HG02678 (cell line): ENCODE measurements around the gene NCK2.
A peak's percentile ranks its signal among the peaks of the same experiment; 100 is the strongest.

ENCODE experiments used
- ATAC-seq: cut with Tn5 transposase; IDR thresholded peaks from one replicate; pipeline ENCODE4 v1.9.1; 2021; ENCODE audit warnings: mild to moderate bottlenecking, moderate library complexity; ENCODE audit not compliant: unreplicated experiment

NCK2 gene

GRCh38 chr2:105808423-105809096 lies 63.8 kb downstream of the NCK2 start:
- no peak for ATAC-seq

DNA sequence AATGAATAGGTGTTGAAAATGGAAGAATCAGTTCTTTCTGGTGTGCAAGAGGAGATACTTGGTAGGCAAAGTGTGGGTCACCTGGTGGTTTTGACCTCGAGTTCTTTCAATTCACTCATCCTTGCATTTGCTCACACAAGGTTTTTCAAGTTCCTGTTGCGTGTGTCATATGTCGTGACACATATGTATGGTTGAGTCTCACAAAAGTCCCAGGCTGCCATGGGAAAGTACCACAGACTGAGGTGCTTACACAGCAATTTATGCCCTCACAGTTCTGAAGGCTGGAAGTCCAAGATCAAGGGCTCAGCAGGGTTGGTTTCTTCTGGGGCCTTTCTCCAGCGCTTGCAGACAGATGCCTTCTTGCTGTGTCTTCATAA lies 64.4 kb downstream of the NCK2 start:
- peak; percentile 43 for ATAC-seq

- no peak for ATAC-seq
Observed at GRCh38 chr2:105809723-105810122, 65.0 kb downstream of the NCK2 start.

DNA sequence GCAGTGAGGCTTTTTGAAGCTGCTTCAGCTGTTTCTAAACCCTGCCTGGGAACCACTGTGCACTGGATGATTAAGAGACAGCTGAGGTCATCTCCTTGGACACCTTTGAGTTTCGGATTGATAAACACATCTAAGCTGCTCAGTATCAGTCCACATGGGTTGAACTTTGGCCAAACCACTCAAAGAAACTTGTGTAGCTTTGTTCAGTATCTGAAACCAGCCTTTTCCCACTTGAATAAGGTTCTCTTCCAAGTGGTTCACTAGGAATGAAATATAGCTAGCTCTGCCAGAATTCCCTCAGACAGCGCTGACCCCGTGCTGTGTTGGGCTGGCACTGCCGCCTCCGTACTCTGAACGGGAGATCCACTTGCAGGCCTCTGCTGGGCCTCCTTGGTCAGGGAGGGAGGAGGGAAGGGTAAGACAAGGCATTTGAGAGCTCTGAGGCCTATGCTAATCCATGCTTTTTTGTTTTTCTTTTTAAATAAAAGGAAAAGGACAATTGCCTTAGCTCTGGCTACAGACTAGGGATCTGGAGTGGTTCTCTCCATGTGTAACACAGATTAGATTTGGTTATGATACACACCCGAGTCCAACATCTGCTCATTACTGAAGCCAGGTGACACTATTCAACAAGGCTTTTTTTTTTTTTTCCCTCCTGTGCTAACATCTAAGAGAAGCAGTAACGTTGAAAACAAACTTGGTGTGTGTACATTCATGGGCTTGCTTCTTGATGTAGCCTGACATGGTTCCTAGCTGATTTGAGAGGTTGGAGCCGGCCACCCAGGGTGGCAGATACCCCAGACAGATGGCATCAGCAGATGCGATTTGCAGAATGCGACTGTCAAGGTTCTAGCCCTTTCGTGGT lies 67.7 kb downstream of the NCK2 start:
- ATAC-seq = peak; percentile 91

DNA sequence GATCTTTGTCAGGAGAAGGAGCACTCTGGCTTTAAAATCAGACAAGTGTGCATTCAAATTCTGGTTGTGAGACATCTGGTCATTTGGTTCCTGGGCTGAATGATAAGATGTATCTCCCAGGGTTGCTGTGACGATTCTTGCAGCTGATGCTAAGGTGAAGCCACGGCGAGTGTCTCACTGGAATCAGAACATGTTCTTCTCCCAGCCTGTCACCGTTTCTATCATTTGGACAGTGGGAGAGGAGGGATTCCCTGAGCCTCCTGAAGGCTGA lies 68.3 kb downstream of the NCK2 start:
- no peak for ATAC-seq

GRCh38 chr2:105813405-105813804 lies 68.7 kb downstream of the NCK2 start:
- no peak for ATAC-seq

GRCh38 chr2:105814291-105814940 lies 69.7 kb downstream of the NCK2 start:
- no peak for ATAC-seq

DNA sequence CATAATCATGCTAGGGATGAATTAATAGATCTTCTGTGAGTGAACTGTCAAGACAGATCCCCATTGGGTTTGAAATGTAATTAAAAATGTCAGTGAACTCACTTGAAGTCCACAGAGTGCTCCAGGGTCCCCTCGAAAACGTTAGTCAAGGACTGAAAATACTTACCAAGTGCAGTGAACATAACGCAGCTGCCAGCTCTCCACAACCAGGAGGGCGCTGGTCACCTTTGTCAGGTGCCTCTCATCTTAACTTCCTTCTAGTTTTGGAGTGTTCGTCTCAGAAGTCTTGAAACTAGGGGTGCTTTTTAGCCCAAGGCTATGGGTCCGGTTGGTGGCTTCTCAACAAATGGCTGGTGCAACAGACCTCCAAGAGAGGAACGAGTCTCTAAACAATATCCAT lies 70.7 kb downstream of the NCK2 start:
- no peak for ATAC-seq

DNA sequence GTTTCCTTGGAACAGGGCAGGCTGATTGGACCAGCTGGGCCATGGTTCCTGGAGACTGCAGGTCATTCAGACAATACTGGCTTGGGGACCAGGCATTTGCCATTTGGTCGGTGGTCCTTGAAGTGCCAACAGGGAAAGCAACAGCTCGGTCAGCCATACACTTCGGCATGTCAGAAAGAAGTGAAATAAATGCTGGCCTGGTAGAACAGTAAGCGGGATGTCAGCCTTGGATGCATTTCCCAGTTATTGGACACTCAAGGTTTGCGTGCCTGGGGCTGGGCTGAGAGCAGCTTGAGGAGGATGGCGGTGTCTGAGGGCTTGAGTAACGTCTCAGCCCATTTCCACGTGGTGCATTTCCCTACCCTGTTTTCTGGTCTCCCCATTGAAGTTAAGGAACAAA lies 75.4 kb downstream of the NCK2 start:
- no peak for ATAC-seq

DNA sequence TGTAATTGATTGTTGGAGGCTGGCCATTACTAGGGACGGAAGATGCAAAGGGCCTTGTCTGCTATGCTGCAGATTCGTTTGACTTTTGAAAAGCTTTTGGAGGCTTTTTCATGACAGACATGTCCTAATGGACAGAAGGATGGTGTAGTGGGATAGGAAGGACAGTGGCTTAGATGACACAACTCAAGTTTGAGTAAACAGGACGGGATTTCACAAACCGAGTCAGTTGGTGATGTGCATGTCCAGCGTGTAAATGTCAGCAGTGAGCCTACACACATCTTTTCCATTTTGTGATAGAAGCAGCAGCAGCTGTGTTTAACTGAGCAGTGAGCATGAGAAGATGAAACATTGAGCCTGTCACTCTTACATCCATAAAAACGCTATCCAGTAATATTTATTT lies 76.0 kb downstream of the NCK2 start:
- ATAC-seq = no peak

GRCh38 chr2:105821428-105822125 lies 76.9 kb downstream of the NCK2 start:
- ATAC-seq = peak; percentile 37

GRCh38 chr2:105822186-105822585 lies 77.5 kb downstream of the NCK2 start:
- ATAC-seq = peak; percentile 95

- no peak for ATAC-seq
Observed at GRCh38 chr2:105824446-105824845, 79.7 kb downstream of the NCK2 start.

- no peak for ATAC-seq
Observed at GRCh38 chr2:105827351-105828096, 82.8 kb downstream of the NCK2 start.

DNA sequence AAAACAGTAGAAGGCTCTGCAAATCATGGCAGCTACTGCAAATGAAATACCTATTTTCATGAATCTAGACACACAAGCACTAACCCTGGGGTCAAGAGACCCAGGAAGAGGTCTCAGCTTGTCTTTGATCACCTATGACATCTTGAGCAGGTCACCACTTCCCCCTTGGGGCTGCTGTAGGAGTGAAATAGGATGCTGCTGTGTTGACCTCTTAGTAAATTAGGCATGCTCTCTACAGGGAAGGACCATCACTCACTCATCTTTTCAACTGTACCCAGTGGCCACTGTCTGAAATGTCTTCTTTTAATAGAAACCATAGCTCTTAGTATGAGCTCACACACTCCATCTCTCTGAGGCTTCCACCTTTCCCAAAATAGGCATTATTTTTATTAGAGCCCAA lies 83.8 kb downstream of the NCK2 start:
- peak; percentile 50 for ATAC-seq

DNA sequence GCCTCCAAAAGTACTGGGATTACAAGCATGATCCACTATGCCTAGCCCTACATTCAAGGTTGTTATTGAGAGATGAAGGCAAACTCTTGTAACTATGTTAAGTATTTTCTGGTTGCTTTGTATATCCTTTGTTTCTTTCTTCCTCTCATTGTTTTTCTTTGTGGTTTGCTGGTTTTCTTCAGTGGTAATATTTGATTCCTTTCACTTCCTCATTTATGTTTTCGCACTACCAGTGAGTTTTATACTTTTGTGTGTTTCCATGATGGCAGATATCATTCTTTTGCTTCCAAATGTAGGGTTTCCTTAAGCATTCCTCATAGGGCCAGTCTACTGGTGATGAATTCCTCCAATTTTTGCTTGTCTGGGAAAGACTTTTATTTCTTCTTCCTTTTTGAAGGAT lies 90.2 kb downstream of the NCK2 start:
- ATAC-seq = peak; percentile 74

GRCh38 chr2:105836341-105836740 lies 91.6 kb downstream of the NCK2 start:
- no peak for ATAC-seq

GRCh38 chr2:105836840-105837692 lies 92.4 kb downstream of the NCK2 start:
- ATAC-seq = peak; percentile 43

DNA sequence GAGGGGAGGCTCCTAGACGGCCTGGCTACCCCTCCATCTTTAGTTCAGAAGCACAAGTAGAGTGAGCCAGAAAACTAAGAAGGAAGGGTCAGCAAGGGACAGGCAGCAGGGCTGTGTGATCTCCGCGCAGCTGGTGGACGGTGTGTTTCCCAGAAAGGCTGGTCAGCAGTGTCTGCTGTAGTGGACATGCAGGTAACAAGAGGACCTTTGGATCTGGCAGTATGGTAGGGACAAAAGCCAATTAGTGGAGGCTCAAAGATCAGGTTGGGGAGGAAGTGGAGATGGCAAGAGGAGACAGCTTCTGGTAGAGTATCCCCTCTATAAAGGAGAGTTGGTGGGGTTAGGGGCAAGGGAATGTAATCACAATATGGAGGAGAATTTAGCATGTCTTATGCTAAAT lies 95.1 kb downstream of the NCK2 start:
- no peak for ATAC-seq

- no peak for ATAC-seq
Observed at GRCh38 chr2:105840933-105841332, 96.2 kb downstream of the NCK2 start.
